HG03378 (cell line): ENCODE results near the gene CLIP4.

Source experiments
- ATAC-seq: cut with Tn5 transposase; IDR thresholded peaks from one replicate; pipeline ENCODE4 v1.9.1; 2021; ENCODE audit warnings: mild to moderate bottlenecking, moderate library complexity; ENCODE audit not compliant: unreplicated experiment

CLIP4 gene

GRCh38 chr2:29218550-29219125 lies 103.4 kb downstream of the CLIP4 start:
- no peak for ATAC-seq

- no peak for ATAC-seq
These were observed 104.2 kb downstream of the CLIP4 start for GRCh38 chr2:29219374-29219773.

GRCh38 chr2:29220506-29221270 lies 105.5 kb downstream of the CLIP4 start:
- no peak for ATAC-seq

GRCh38 chr2:29222381-29223179 lies 107.4 kb downstream of the CLIP4 start:
- ATAC-seq = no peak

GRCh38 chr2:29223257-29223656 lies 108.0 kb downstream of the CLIP4 start:
- no peak for ATAC-seq

GRCh38 chr2:29223851-29224692 lies 108.9 kb downstream of the CLIP4 start:
- no peak for ATAC-seq

- ATAC-seq = no peak
These were observed 109.7 kb downstream of the CLIP4 start for GRCh38 chr2:29224693-29225551.

- ATAC-seq = no peak
These were observed 110.6 kb downstream of the CLIP4 start for GRCh38 chr2:29225814-29226213.

GRCh38 chr2:29226375-29226774 lies 111.2 kb downstream of the CLIP4 start:
- ATAC-seq = no peak

GRCh38 chr2:29226808-29227207 lies 111.6 kb downstream of the CLIP4 start:
- ATAC-seq = no peak

GRCh38 chr2:29227935-29228675 lies 112.9 kb downstream of the CLIP4 start:
- no peak for ATAC-seq

- ATAC-seq = no peak
These were observed 113.7 kb downstream of the CLIP4 start for GRCh38 chr2:29228947-29229346.

- ATAC-seq = no peak
These were observed 114.4 kb downstream of the CLIP4 start for GRCh38 chr2:29229640-29230039.

GRCh38 chr2:29232041-29232440 lies 116.8 kb downstream of the CLIP4 start:
- no peak for ATAC-seq

- ATAC-seq = no peak
These were observed 118.2 kb downstream of the CLIP4 start for GRCh38 chr2:29233428-29233827.

GRCh38 chr2:29235411-29235810 lies 120.2 kb downstream of the CLIP4 start:
- no peak for ATAC-seq

- ATAC-seq = no peak
These were observed 120.9 kb downstream of the CLIP4 start for GRCh38 chr2:29236074-29236473.

GRCh38 chr2:29238497-29238896 lies 123.3 kb downstream of the CLIP4 start:
- no peak for ATAC-seq
